ENCODE data around the gene GNB1L.

DNA sequence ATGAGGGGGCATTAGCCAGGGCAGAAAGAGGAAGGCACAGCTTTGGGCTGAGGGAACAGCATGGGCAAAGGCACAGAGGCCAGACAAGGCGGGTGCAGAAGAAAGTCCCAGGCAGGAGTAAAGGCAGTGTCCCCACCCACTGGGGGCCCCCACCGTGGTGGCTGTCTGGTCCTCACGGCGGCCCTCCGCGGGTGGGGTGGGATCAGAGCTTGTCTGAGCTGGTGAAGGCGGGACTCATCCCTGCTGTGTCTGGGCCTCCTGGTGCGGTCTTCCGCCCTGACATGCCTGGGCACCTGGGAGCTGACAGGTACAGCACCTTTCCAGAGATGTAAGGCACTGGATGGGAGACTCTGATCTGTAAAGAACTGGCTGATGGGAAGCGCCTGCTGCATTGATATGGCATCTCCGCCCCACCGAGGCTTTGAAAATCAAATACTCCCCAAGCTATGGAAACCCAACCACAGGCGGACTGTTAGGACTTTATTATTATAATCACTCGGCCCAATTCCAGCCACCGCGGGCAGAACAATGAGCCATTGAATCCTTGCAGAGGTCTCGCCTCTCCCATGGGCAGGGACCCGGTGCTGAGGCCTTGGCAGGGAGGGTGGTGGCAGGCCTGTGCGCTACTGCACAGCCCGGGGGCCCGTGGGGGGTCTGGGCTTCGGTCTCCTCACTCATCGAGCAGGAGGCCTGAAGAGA, 14.2 kb upstream of the GNB1L start:
- TF ChIP-seq, protein P1, sequence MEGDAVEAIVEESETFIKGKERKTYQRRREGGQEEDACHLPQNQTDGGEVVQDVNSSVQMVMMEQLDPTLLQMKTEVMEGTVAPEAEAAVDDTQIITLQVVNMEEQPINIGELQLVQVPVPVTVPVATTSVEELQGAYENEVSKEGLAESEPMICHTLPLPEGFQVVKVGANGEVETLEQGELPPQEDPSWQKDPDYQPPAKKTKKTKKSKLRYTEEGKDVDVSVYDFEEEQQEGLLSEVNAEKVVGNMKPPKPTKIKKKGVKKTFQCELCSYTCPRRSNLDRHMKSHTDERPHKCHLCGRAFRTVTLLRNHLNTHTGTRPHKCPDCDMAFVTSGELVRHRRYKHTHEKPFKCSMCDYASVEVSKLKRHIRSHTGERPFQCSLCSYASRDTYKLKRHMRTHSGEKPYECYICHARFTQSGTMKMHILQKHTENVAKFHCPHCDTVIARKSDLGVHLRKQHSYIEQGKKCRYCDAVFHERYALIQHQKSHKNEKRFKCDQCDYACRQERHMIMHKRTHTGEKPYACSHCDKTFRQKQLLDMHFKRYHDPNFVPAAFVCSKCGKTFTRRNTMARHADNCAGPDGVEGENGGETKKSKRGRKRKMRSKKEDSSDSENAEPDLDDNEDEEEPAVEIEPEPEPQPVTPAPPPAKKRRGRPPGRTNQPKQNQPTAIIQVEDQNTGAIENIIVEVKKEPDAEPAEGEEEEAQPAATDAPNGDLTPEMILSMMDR (IDR thresholded peaks at IDR 0.05; ENCODE audit: low read length), result no peak
- no peak for TF ChIP-seq EZH2 (optimal IDR thresholded peaks at IDR 0.05; ENCODE audit: low read depth, low read length)
- no peak for TF ChIP-seq EZH2phosphoT487 (IDR thresholded peaks at IDR 0.05; ENCODE audit: low read length)
